ENCODE measurements around the gene PRDM16.

The PRDM16 gene

DNA sequence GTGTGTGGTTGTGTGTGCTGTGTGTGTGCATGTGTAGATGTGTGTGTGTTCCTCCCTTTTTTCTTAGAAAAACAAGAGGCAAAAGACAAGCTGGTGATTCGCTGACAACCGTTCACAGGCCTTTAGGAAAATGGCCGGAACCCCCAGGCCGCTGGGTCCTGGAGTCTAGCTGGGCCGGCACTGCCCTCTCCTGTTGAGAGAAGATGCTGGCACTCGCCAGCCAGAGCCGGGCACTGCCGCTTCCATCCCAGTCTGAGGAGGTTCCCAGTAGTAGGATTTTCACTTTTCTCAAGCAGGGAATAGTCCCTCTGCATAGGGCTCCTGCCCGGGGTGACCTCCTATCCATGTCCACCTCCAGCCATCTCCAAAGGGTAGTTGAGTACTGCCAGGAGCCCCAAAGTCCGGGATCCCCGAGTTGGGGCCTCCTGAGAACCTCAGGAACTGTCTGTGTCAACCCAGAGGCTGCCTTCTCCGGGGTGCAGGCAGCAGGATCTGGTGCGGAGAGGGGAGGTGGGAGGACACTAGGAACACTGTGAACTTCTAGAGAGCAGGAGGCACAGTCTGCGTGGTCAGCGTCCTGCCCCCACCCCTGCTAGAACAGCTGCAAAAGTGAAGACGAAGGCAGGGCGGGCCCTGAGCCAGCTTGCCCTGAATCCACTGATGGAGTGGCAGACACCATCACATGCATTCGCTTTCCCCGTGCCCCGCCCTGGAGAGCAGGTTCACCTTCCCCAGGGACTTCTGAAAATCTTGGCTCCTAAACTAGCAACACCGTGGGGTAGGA lies 341.3 kb downstream of the PRDM16 start:
- Histone ChIP-seq H3K4me3 (ENCODE audit: insufficient read depth in 1 of 2, low read depth in 1 of 2, low read length in 2 of 2) (no peak overlapping the region), H3K36me3 (ENCODE audit: control insufficient read depth in 1 of 2, insufficient read depth in 2 of 2, low read depth in 1 of 2, low read length in 2 of 2) (no peaks in the 10 kb centered on the region), H4K91ac (ENCODE audit: low read length) (no peak overlapping the region), H3K4me1 (ENCODE audit: control insufficient read depth, insufficient read depth, low read depth, low read length) (peaks cover 8% of the 10 kb centered on the region), H3K23ac (ENCODE audit: low read length in 2 of 2) (no peak overlapping the region), H3K9ac (ENCODE audit: low read length) (no peak overlapping the region), H2AK5ac (ENCODE audit: low read length, severe bottlenecking) (no peak overlapping the region), H3K27me3 (ENCODE audit: control insufficient read depth in 1 of 2, insufficient read depth in 1 of 2, low read length in 2 of 2) (peaks cover 0 to 34% of the 10 kb centered on the region in 2 experiments), H2BK120ac (ENCODE audit: low read depth, low read length) (no peak overlapping the region), H3K9me3 (ENCODE audit: control insufficient read depth, low read length) (no peaks in the 10 kb centered on the region), H3K4me2 (ENCODE audit: low read length, poor library complexity, severe bottlenecking) (no peak overlapping the region), H3K4ac (ENCODE audit: low read depth in 1 of 2, low read length in 2 of 2) (no peak overlapping the region), H2BK12ac (ENCODE audit: low read length in 2 of 2) (no peak overlapping the region), H2BK15ac (ENCODE audit: low read depth, poor library complexity, severe bottlenecking) (no peak overlapping the region), H3K18ac (ENCODE audit: low read depth in 1 of 2, low read length in 2 of 2) (no peak overlapping the region), H3K14ac (ENCODE audit: low read length in 2 of 2) (no peak overlapping the region), H3K27ac (ENCODE audit: low read length, poor library complexity, severe bottlenecking) (no peak overlapping the region), H4K8ac (ENCODE audit: low read length) (no peak overlapping the region), H2BK5ac (ENCODE audit: low read depth, low read length, poor library complexity, severe bottlenecking) (no peak overlapping the region), H3K79me1 (replicated peaks; ENCODE audit: low read length, poor library complexity, severe bottlenecking) (no peaks in the 10 kb centered on the region), H2AFZ (ENCODE audit: low read depth, low read length) (no peak overlapping the region)
- WGBS = 76% methylated on average over 21 of the region's 21 CpGs
- DNase-seq = peak; percentile 1

- WGBS = 90% methylated on average over 30 of the region's 30 CpGs
- no peak overlapping the region for H3K23ac ChIP-seq (ENCODE audit: low read length in 2 of 2)
Observed at GRCh38 chr1:3411806-3412205, 342.8 kb downstream of the PRDM16 start.

DNA sequence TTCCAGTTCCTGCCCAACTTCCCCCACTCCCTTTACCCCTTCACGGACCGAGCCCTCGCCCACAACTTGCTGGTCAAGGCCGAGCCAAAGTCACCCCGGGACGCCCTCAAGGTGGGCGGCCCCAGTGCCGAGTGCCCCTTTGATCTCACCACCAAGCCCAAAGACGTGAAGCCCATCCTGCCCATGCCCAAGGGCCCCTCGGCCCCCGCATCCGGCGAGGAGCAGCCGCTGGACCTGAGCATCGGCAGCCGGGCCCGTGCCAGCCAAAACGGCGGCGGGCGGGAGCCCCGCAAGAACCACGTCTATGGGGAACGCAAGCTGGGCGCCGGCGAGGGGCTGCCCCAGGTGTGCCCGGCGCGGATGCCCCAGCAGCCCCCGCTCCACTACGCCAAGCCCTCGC lies 343.4 kb downstream of the PRDM16 start:
- H3K9me3 ChIP-seq (ENCODE audit: control insufficient read depth, low read length) = peaks cover 10% of the 10 kb centered on the region
- H3K4ac ChIP-seq (ENCODE audit: low read depth in 1 of 2, low read length in 2 of 2) = no peak overlapping the region
- no peak overlapping the region for H3K27ac ChIP-seq (ENCODE audit: low read length, poor library complexity, severe bottlenecking)
- H2BK15ac ChIP-seq (ENCODE audit: low read depth, poor library complexity, severe bottlenecking) = no peak overlapping the region
- peaks cover 0 to 36% of the 10 kb centered on the region in 2 experiments for H3K27me3 ChIP-seq (ENCODE audit: control insufficient read depth in 1 of 2, insufficient read depth in 1 of 2, low read length in 2 of 2)
- no peak overlapping the region for H2BK12ac ChIP-seq (ENCODE audit: low read length in 2 of 2)
- H2BK5ac ChIP-seq (ENCODE audit: low read depth, low read length, poor library complexity, severe bottlenecking) = no peak overlapping the region
- no peak overlapping the region for H4K91ac ChIP-seq (ENCODE audit: low read length)
- no peak overlapping the region for H3K23ac ChIP-seq (ENCODE audit: low read length in 2 of 2)
- no peak overlapping the region for H2AK5ac ChIP-seq (ENCODE audit: low read length, severe bottlenecking)
- no peak overlapping the region for H4K8ac ChIP-seq (ENCODE audit: low read length)
- peaks cover 8% of the 10 kb centered on the region for H3K4me1 ChIP-seq (ENCODE audit: control insufficient read depth, insufficient read depth, low read depth, low read length)
- H2BK120ac ChIP-seq (ENCODE audit: low read depth, low read length) = no peak overlapping the region
- no peak overlapping the region for H3K4me2 ChIP-seq (ENCODE audit: low read length, poor library complexity, severe bottlenecking)
- H3K36me3 ChIP-seq (ENCODE audit: control insufficient read depth in 1 of 2, insufficient read depth in 2 of 2, low read depth in 1 of 2, low read length in 2 of 2) = no peaks in the 10 kb centered on the region
- H2AFZ ChIP-seq (ENCODE audit: low read depth, low read length) = no peak overlapping the region
- H3K4me3 ChIP-seq (ENCODE audit: insufficient read depth in 1 of 2, low read depth in 1 of 2, low read length in 2 of 2) = no peak overlapping the region
- no peak for DNase-seq
- H3K14ac ChIP-seq (ENCODE audit: low read length in 2 of 2) = no peak overlapping the region
- no peaks in the 10 kb centered on the region for H3K79me1 ChIP-seq (replicated peaks; ENCODE audit: low read length, poor library complexity, severe bottlenecking)
- H3K9ac ChIP-seq (ENCODE audit: low read length) = no peak overlapping the region
- H3K18ac ChIP-seq (ENCODE audit: low read depth in 1 of 2, low read length in 2 of 2) = no peak overlapping the region
- 93% methylated on average over 32 of the region's 33 CpGs for WGBS

More at GRCh38 chr1:3411806-3412205, 342.8 kb downstream of the PRDM16 start:
- Histone ChIP-seq H3K4me2 (ENCODE audit: low read length, poor library complexity, severe bottlenecking) (no peak overlapping the region), H3K4ac (ENCODE audit: low read depth in 1 of 2, low read length in 2 of 2) (no peak overlapping the region), H2BK15ac (ENCODE audit: low read depth, poor library complexity, severe bottlenecking) (no peak overlapping the region), H3K4me3 (ENCODE audit: insufficient read depth in 1 of 2, low read depth in 1 of 2, low read length in 2 of 2) (no peak overlapping the region), H3K18ac (ENCODE audit: low read depth in 1 of 2, low read length in 2 of 2) (no peak overlapping the region), H4K91ac (ENCODE audit: low read length) (no peak overlapping the region), H2AK5ac (ENCODE audit: low read length, severe bottlenecking) (no peak overlapping the region), H2BK12ac (ENCODE audit: low read length in 2 of 2) (no peak overlapping the region), H3K27ac (ENCODE audit: low read length, poor library complexity, severe bottlenecking) (no peak overlapping the region), H3K9me3 (ENCODE audit: control insufficient read depth, low read length) (peaks cover 4% of the 10 kb centered on the region), H2BK120ac (ENCODE audit: low read depth, low read length) (no peak overlapping the region), H3K79me1 (replicated peaks; ENCODE audit: low read length, poor library complexity, severe bottlenecking) (no peaks in the 10 kb centered on the region), H2BK5ac (ENCODE audit: low read depth, low read length, poor library complexity, severe bottlenecking) (no peak overlapping the region), H3K4me1 (ENCODE audit: control insufficient read depth, insufficient read depth, low read depth, low read length) (peaks cover 8% of the 10 kb centered on the region), H3K36me3 (ENCODE audit: control insufficient read depth in 1 of 2, insufficient read depth in 2 of 2, low read depth in 1 of 2, low read length in 2 of 2) (no peaks in the 10 kb centered on the region), H3K14ac (ENCODE audit: low read length in 2 of 2) (no peak overlapping the region), H4K8ac (ENCODE audit: low read length) (no peak overlapping the region), H3K27me3 (ENCODE audit: control insufficient read depth in 1 of 2, insufficient read depth in 1 of 2, low read length in 2 of 2) (peaks cover 0 to 36% of the 10 kb centered on the region in 2 experiments), H3K9ac (ENCODE audit: low read length) (no peak overlapping the region), H2AFZ (ENCODE audit: low read depth, low read length) (no peak overlapping the region)
- no peak for DNase-seq

GRCh38 chr1:3413975-3414710 lies 345.1 kb downstream of the PRDM16 start:
- Histone ChIP-seq H3K4me3 (ENCODE audit: insufficient read depth in 1 of 2, low read depth in 1 of 2, low read length in 2 of 2) (no peak overlapping the region), H2BK5ac (ENCODE audit: low read depth, low read length, poor library complexity, severe bottlenecking) (no peak overlapping the region), H2BK12ac (ENCODE audit: low read length in 2 of 2) (no peak overlapping the region), H3K4ac (ENCODE audit: low read depth in 1 of 2, low read length in 2 of 2) (no peak overlapping the region), H2AK5ac (ENCODE audit: low read length, severe bottlenecking) (no peak overlapping the region), H3K36me3 (ENCODE audit: control insufficient read depth in 1 of 2, insufficient read depth in 2 of 2, low read depth in 1 of 2, low read length in 2 of 2) (peaks cover 0 to 4% of the 10 kb centered on the region in 2 experiments), H4K8ac (ENCODE audit: low read length) (no peak overlapping the region), H3K9me3 (ENCODE audit: control insufficient read depth, low read length) (peaks cover 10% of the 10 kb centered on the region), H3K14ac (ENCODE audit: low read length in 2 of 2) (no peak overlapping the region), H3K23ac (ENCODE audit: low read length in 2 of 2) (no peak overlapping the region), H3K18ac (ENCODE audit: low read depth in 1 of 2, low read length in 2 of 2) (no peak overlapping the region), H3K4me2 (ENCODE audit: low read length, poor library complexity, severe bottlenecking) (no peak overlapping the region), H2BK120ac (ENCODE audit: low read depth, low read length) (no peak overlapping the region), H4K91ac (ENCODE audit: low read length) (no peak overlapping the region), H2AFZ (ENCODE audit: low read depth, low read length) (no peak overlapping the region), H3K27me3 (ENCODE audit: control insufficient read depth in 1 of 2, insufficient read depth in 1 of 2, low read length in 2 of 2) (peaks cover 0 to 42% of the 10 kb centered on the region in 2 experiments), H2BK15ac (ENCODE audit: low read depth, poor library complexity, severe bottlenecking) (no peak overlapping the region), H3K4me1 (ENCODE audit: control insufficient read depth, insufficient read depth, low read depth, low read length) (peaks cover 5% of the 10 kb centered on the region), H3K9ac (ENCODE audit: low read length) (no peak overlapping the region), H3K79me1 (replicated peaks; ENCODE audit: low read length, poor library complexity, severe bottlenecking) (no peaks in the 10 kb centered on the region), H3K27ac (ENCODE audit: low read length, poor library complexity, severe bottlenecking) (no peak overlapping the region)
- no peak for DNase-seq
- WGBS = 90% methylated on average over 34 of the region's 34 CpGs
